Measurements from ENCODE around the gene PLA2G2C.

Gene PLA2G2C

GRCh38 chr1:20227704-20228103 is 41.4 kb upstream of the PLA2G2C start:
- H3K4me1 ChIP-seq (ENCODE audit: low read length), result no peaks in the 10 kb centered on the region
- TF ChIP-seq EZH2 (optimal IDR thresholded peaks at IDR 0.05; ENCODE audit: low read depth, low read length), result no peak
- no peak for TF ChIP-seq EZH2phosphoT487 (IDR thresholded peaks at IDR 0.05; ENCODE audit: low read length)
- TF ChIP-seq, protein P1, sequence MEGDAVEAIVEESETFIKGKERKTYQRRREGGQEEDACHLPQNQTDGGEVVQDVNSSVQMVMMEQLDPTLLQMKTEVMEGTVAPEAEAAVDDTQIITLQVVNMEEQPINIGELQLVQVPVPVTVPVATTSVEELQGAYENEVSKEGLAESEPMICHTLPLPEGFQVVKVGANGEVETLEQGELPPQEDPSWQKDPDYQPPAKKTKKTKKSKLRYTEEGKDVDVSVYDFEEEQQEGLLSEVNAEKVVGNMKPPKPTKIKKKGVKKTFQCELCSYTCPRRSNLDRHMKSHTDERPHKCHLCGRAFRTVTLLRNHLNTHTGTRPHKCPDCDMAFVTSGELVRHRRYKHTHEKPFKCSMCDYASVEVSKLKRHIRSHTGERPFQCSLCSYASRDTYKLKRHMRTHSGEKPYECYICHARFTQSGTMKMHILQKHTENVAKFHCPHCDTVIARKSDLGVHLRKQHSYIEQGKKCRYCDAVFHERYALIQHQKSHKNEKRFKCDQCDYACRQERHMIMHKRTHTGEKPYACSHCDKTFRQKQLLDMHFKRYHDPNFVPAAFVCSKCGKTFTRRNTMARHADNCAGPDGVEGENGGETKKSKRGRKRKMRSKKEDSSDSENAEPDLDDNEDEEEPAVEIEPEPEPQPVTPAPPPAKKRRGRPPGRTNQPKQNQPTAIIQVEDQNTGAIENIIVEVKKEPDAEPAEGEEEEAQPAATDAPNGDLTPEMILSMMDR (IDR thresholded peaks at IDR 0.05; ENCODE audit: low read length), result no peak
- H3K27me3 ChIP-seq (replicated peaks; ENCODE audit: insufficient read depth, low read length), result peaks cover 98% of the 10 kb centered on the region
- no peaks in the 10 kb centered on the region for H3K36me3 ChIP-seq (replicated peaks; ENCODE audit: insufficient read depth, low read length)
- H3K79me2 ChIP-seq (ENCODE audit: low read length), result no peaks in the 10 kb centered on the region
- H3K4me3 ChIP-seq (ENCODE audit: low read length), result no peak overlapping the region
- no peak overlapping the region for H3K9ac ChIP-seq (ENCODE audit: low read length)
- no peak for DNase-seq
- no peaks in the 10 kb centered on the region for H4K20me1 ChIP-seq (ENCODE audit: insufficient read depth, low read length)
- H2AFZ ChIP-seq (ENCODE audit: low read length), result no peak overlapping the region
- H3K9me3 ChIP-seq (replicated peaks; ENCODE audit: insufficient read depth, low read length), result no peaks in the 10 kb centered on the region
- H3F3A ChIP-seq (ENCODE audit: insufficient read depth, low read length), result no peaks in the 10 kb centered on the region
- no peak overlapping the region for H3K4me2 ChIP-seq (ENCODE audit: low read depth, low read length)
- no peaks in the 10 kb centered on the region for H3K9me2 ChIP-seq (replicated peaks; ENCODE audit: insufficient read depth, low read length)
- H3K27ac ChIP-seq (ENCODE audit: low read length), result no peak overlapping the region

GRCh38 chr1:20224546-20224945 is 38.2 kb upstream of the PLA2G2C start:
- Histone ChIP-seq H3K9me3 (replicated peaks; ENCODE audit: insufficient read depth, low read length) (no peaks in the 10 kb centered on the region), H3K4me3 (ENCODE audit: low read length) (no peak overlapping the region), H3K27me3 (replicated peaks; ENCODE audit: insufficient read depth, low read length) (peaks cover 98% of the 10 kb centered on the region), H3K4me1 (ENCODE audit: low read length) (no peaks in the 10 kb centered on the region), H2AFZ (ENCODE audit: low read length) (no peak overlapping the region), H4K20me1 (ENCODE audit: insufficient read depth, low read length) (no peaks in the 10 kb centered on the region), H3K9ac (ENCODE audit: low read length) (no peak overlapping the region), H3K79me2 (ENCODE audit: low read length) (no peaks in the 10 kb centered on the region), H3K27ac (ENCODE audit: low read length) (no peak overlapping the region), H3K9me2 (replicated peaks; ENCODE audit: insufficient read depth, low read length) (no peaks in the 10 kb centered on the region), H3K36me3 (replicated peaks; ENCODE audit: insufficient read depth, low read length) (no peaks in the 10 kb centered on the region), H3F3A (ENCODE audit: insufficient read depth, low read length) (no peaks in the 10 kb centered on the region), H3K4me2 (ENCODE audit: low read depth, low read length) (no peak overlapping the region)
- TF ChIP-seq EZH2 (optimal IDR thresholded peaks at IDR 0.05; ENCODE audit: low read depth, low read length) (no peak), EZH2phosphoT487 (IDR thresholded peaks at IDR 0.05; ENCODE audit: low read length) (no peak)
- TF ChIP-seq, protein P1 (IDR thresholded peaks at IDR 0.05; ENCODE audit: low read length), result no peak
- DNase-seq, result no peak

DNA sequence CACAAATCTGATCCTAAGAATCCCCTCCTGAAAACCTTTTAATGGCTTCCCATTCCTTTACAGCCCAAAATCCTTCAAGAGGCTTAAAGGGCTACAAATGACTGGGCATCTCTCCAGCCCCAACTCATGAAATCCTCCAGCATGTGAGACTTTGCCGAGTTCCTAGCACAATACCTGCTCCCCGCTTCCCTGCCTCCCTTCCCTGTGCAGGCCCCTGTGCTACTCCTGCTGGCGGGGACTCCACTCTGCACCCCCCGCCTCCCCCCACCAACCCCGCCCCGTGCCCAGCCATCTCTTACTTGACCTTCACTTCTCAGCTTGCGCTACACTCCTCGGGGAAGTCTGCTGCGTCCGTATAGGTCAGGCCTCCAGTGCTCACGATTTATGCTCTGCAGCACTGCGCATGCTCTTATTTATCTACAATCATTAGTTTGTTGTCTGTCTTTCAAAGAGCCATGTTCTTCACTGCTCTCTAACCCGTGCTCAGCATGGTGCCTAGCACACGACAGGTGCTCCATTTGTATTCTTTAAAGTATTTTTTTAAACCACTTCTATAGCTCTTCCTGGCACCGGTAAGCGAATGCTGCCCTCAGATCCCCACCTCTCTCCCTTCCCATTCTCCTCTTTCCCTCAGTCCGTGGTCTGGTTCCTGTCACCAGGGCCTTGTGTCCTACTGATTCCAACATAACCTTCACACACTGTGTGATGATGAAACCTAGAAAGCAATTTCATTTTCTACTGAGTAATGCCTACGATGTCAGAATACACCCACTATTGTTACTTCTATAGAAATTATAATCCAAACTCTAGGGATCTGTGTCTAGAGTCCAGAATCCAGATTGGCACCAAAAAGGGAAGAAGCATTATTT is 37.5 kb upstream of the PLA2G2C start:
- Histone ChIP-seq H3K27ac (ENCODE audit: low read length) (no peak overlapping the region), H3K4me2 (ENCODE audit: low read depth, low read length) (no peak overlapping the region), H3K79me2 (ENCODE audit: low read length) (no peaks in the 10 kb centered on the region), H3K9ac (ENCODE audit: low read length) (no peak overlapping the region), H3K9me3 (replicated peaks; ENCODE audit: insufficient read depth, low read length) (no peaks in the 10 kb centered on the region), H2AFZ (ENCODE audit: low read length) (no peak overlapping the region), H3K9me2 (replicated peaks; ENCODE audit: insufficient read depth, low read length) (no peaks in the 10 kb centered on the region), H3K27me3 (replicated peaks; ENCODE audit: insufficient read depth, low read length) (peaks cover 97% of the 10 kb centered on the region), H3K4me3 (ENCODE audit: low read length) (no peak overlapping the region), H3F3A (ENCODE audit: insufficient read depth, low read length) (no peaks in the 10 kb centered on the region), H3K4me1 (ENCODE audit: low read length) (no peaks in the 10 kb centered on the region), H3K36me3 (replicated peaks; ENCODE audit: insufficient read depth, low read length) (no peaks in the 10 kb centered on the region), H4K20me1 (ENCODE audit: insufficient read depth, low read length) (no peaks in the 10 kb centered on the region)
- TF ChIP-seq, protein P1 (IDR thresholded peaks at IDR 0.05; ENCODE audit: low read length), result no peak
- TF ChIP-seq EZH2 (optimal IDR thresholded peaks at IDR 0.05; ENCODE audit: low read depth, low read length) (no peak), EZH2phosphoT487 (IDR thresholded peaks at IDR 0.05; ENCODE audit: low read length) (no peak)
- DNase-seq, result no peak
